HepG2 (cell line): ENCODE measurements around the gene ARMH2. TPM values are rescaled to one million over a fixed set of nuclear protein-coding genes. Genes with fewer than 3 reads are reported as not detected.

Experiments
- BCL6 ChIP-seq: IDR thresholded peaks from 2 replicates; pipeline ENCODE4 v1.6.1; 2016; ENCODE audit warnings: missing genetic modification reagents, missing compliant biosample characterization
- DNMT1 ChIP-seq: sonication (generic); formaldehyde crosslinking; IDR thresholded peaks from 2 replicates; pipeline ENCODE4 v1.5.1; 2020; ENCODE audit warnings: mild to moderate bottlenecking, missing genetic modification reagents
- HIVEP1 ChIP-seq: sonication (generic); formaldehyde crosslinking; IDR thresholded peaks from 2 replicates; pipeline ENCODE4 v1.4.0; 2020; ENCODE audit warnings: mild to moderate bottlenecking, missing genetic modification reagents
- HOXA5 ChIP-seq: sonication (generic); formaldehyde crosslinking; IDR thresholded peaks from 2 replicates; pipeline ENCODE4 v1.4.0; 2020; ENCODE audit warnings: missing genetic modification reagents
- HOXD1 ChIP-seq: sonication (generic); formaldehyde crosslinking; IDR thresholded peaks from 2 replicates; pipeline ENCODE4 v1.5.0; 2020; ENCODE audit warnings: missing genetic modification reagents
- KAT7 ChIP-seq: IDR thresholded peaks from 2 replicates; pipeline ENCODE4 v1.6.1; 2018; ENCODE audit warnings: borderline replicate concordance, missing compliant biosample characterization
- PCBP1 ChIP-seq: fragments of 200-400 bp; formaldehyde crosslinking; IDR thresholded peaks from 2 replicates; pipeline ENCODE4 v1.6.1; 2017; ENCODE audit warnings: mild to moderate bottlenecking, low read depth, low read length, borderline replicate concordance
- PRPF4 ChIP-seq: fragments of 200-400 bp; formaldehyde crosslinking; IDR thresholded peaks from 2 replicates; pipeline ENCODE4 v1.6.1; 2016; ENCODE audit warnings: low read length, low read depth; ENCODE audit not compliant: poor library complexity, severe bottlenecking
- RAD51 ChIP-seq: fragments of 450-650 bp; IDR thresholded peaks from 2 replicates; pipeline ENCODE4 v1.6.1; 2016; ENCODE audit warnings: borderline replicate concordance
- RBAK ChIP-seq: sonication (generic); formaldehyde crosslinking; IDR thresholded peaks from 2 replicates; pipeline ENCODE4 v1.5.1; 2020; ENCODE audit warnings: mild to moderate bottlenecking, missing genetic modification reagents
- SKI ChIP-seq: fragments of 450-650 bp; IDR thresholded peaks from one replicate; pipeline ENCODE4 v1.6.1; 2018; ENCODE audit warnings: mild to moderate bottlenecking; ENCODE audit not compliant: partially characterized antibody
- ZBTB21 ChIP-seq: sonication (generic); formaldehyde crosslinking; IDR thresholded peaks from 2 replicates; pipeline ENCODE4 v1.4.0; 2020; ENCODE audit warnings: missing genetic modification reagents
- ZBTB8A ChIP-seq: sonication (generic); formaldehyde crosslinking; IDR thresholded peaks from 2 replicates; pipeline ENCODE4 v1.4.0; 2020; ENCODE audit warnings: mild to moderate bottlenecking, low read depth, missing genetic modification reagents, borderline replicate concordance
- ZNF263 ChIP-seq: sonication (generic); formaldehyde crosslinking; IDR thresholded peaks from 2 replicates; pipeline ENCODE4 v1.4.0; 2020; ENCODE audit warnings: missing genetic modification reagents
- ZNF7 ChIP-seq: IDR thresholded peaks from 2 replicates; pipeline ENCODE4 v1.6.1; 2016; ENCODE audit warnings: missing biosample characterization, missing genetic modification reagents
- ZNF737 ChIP-seq: sonication (generic); formaldehyde crosslinking; IDR thresholded peaks from 2 replicates; pipeline ENCODE4 v1.5.0; 2020; ENCODE audit warnings: missing genetic modification reagents, mild to moderate bottlenecking, borderline replicate concordance
- ZNF83 ChIP-seq: sonication (generic); formaldehyde crosslinking; IDR thresholded peaks from 2 replicates; pipeline ENCODE4 v1.4.0; 2020; ENCODE audit warnings: missing genetic modification reagents, mild to moderate bottlenecking, borderline replicate concordance
- polyA plus RNA-seq, 8 experiments: library from polyadenylated mRNA; depleted of rRNA in 3 of 8; stranded (reverse) in 7 of 8; unstranded in 1 of 8; fragments of >200 nt; fragmentation: Illumina TruSeq in 4 of 8; extraction: Trizol in 4 of 8; gene quantifications; 2 replicates each; pipeline versions ENCODE4 v1.2.1 to v1.2.3, GENCODE V29; 2011 to 2016; ENCODE audit warnings: low read depth in 4 of 8, missing spikeins in 1 of 8, mixed read lengths in 1 of 8; ENCODE audit not compliant: insufficient read depth in 1 of 8
- total RNA-seq, 5 experiments: library from RNA; depleted of rRNA; stranded (reverse); fragments of >200 nt; fragmentation: Illumina TruSeq; extraction: Trizol; gene quantifications; 2 replicates each; pipeline ENCODE4 v1.2.3, GENCODE V29; 2016; ENCODE audit warnings: low read depth in 1 of 5
- TF ChIP-seq, protein P1 (sequence below): sonication (generic); formaldehyde crosslinking; IDR thresholded peaks from 2 replicates; pipeline ENCODE4 v1.4.0; 2020; ENCODE audit warnings: missing genetic modification reagents
- TF ChIP-seq, protein P2 (sequence below): sonication (generic); formaldehyde crosslinking; IDR thresholded peaks from 2 replicates; pipeline ENCODE4 v1.4.0; 2020; ENCODE audit warnings: mild to moderate bottlenecking, missing genetic modification reagents, borderline replicate concordance
- TF ChIP-seq, protein P3 (sequence below): sonication (generic); IDR thresholded peaks from 2 replicates; pipeline ENCODE4 v1.6.1; 2016; ENCODE audit warnings: low read depth, borderline replicate concordance
- TF ChIP-seq, protein P4 (sequence below): IDR thresholded peaks from 2 replicates; pipeline ENCODE4 v1.6.1; 2016; ENCODE audit warnings: mild to moderate bottlenecking
- TF ChIP-seq, protein P5 (sequence below): sonication (generic); formaldehyde crosslinking; IDR thresholded peaks from 2 replicates; pipeline ENCODE4 v1.8.0; 2022; ENCODE audit warnings: missing genetic modification reagents, mild to moderate bottlenecking, moderate library complexity, borderline replicate concordance

Gene ARMH2
- total and polyA plus RNA-seq, 2 of the 13 experiments (the other 11 are each of a cell fraction or from before 2014, with no cell fraction given), result not detected

DNA sequence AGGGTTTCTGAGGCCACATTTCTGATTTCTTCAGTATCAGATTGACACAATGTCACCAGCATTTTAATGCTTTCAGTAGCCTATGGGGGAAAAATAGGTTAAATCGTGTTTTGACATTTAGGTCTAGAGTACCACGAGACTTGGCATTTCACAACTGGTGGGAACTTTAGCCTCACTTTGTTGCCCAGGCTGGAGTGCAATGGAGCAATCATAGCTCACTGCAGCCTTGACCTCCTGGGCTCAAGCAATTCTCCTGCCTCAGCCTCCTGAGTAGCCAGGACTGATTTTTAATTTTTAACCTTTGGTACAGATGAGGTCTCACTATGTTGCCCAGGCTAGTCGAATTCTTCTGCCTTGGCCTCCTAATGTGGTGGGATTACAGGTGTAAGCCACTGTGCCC, 11.0 kb upstream of the ARMH2 start (continued):
- no peak for TF ChIP-seq ZNF263 (CRISPR knock-in tag)
- no peak for TF ChIP-seq ZBTB21 (CRISPR knock-in tag)
- TF ChIP-seq PCBP1, result no peak
- TF ChIP-seq, protein P1, sequence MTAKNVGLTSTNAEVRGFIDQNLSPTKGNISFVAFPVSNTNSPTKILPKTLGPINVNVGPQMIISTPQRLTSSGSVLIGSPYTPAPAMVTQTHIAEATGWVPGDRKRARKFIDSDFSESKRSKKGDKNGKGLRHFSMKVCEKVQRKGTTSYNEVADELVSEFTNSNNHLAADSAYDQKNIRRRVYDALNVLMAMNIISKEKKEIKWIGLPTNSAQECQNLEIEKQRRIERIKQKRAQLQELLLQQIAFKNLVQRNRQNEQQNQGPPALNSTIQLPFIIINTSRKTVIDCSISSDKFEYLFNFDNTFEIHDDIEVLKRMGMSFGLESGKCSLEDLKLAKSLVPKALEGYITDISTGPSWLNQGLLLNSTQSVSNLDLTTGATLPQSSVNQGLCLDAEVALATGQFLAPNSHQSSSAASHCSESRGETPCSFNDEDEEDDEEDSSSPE, result no peak
- TF ChIP-seq HOXA5 (CRISPR knock-in tag), result peak; percentile 65; the same call in 1 of the 2 replicates
- TF ChIP-seq SKI, result peak; percentile 79
- TF ChIP-seq ZNF7 (CRISPR knock-in tag), result no peak
- TF ChIP-seq, protein P2, sequence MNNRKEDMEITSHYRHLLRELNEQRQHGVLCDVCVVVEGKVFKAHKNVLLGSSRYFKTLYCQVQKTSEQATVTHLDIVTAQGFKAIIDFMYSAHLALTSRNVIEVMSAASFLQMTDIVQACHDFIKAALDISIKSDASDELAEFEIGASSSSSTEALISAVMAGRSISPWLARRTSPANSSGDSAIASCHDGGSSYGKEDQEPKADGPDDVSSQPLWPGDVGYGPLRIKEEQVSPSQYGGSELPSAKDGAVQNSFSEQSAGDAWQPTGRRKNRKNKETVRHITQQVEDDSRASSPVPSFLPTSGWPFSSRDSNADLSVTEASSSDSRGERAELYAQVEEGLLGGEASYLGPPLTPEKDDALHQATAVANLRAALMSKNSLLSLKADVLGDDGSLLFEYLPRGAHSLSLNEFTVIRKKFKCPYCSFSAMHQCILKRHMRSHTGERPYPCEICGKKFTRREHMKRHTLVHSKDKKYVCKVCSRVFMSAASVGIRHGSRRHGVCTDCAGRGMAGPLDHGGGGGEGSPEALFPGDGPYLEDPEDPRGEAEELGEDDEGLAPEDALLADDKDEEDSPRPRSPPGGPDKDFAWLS (CRISPR knock-in tag), result no peak
- TF ChIP-seq, protein P3, sequence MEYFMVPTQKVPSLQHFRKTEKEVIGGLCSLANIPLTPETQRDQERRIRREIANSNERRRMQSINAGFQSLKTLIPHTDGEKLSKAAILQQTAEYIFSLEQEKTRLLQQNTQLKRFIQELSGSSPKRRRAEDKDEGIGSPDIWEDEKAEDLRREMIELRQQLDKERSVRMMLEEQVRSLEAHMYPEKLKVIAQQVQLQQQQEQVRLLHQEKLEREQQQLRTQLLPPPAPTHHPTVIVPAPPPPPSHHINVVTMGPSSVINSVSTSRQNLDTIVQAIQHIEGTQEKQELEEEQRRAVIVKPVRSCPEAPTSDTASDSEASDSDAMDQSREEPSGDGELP, result no peak
- TF ChIP-seq ZNF737 (CRISPR knock-in tag), result no peak
- no peak for TF ChIP-seq ZBTB8A (CRISPR knock-in tag)
- no peak for TF ChIP-seq HIVEP1 (CRISPR knock-in tag)
- peak; percentile 69; the same call in 1 of the 2 replicates for TF ChIP-seq BCL6
- TF ChIP-seq KAT7, result peak; percentile 63; the same call in 1 of the 2 replicates
- TF ChIP-seq ZNF83, result no peak
- TF ChIP-seq RAD51, result no peak
- no peak for TF ChIP-seq RBAK (CRISPR knock-in tag)
- TF ChIP-seq, protein P4, sequence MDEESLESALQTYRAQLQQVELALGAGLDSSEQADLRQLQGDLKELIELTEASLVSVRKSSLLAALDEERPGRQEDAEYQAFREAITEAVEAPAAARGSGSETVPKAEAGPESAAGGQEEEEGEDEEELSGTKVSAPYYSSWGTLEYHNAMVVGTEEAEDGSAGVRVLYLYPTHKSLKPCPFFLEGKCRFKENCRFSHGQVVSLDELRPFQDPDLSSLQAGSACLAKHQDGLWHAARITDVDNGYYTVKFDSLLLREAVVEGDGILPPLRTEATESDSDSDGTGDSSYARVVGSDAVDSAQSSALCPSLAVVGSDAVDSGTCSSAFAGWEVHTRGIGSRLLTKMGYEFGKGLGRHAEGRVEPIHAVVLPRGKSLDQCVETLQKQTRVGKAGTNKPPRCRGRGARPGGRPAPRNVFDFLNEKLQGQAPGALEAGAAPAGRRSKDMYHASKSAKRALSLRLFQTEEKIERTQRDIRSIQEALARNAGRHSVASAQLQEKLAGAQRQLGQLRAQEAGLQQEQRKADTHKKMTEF (CRISPR knock-in tag), result peak; percentile 77
- TF ChIP-seq PRPF4, result no peak
- no peak for TF ChIP-seq DNMT1
- TF ChIP-seq HOXD1 (CRISPR knock-in tag), result no peak
- TF ChIP-seq, protein P5, sequence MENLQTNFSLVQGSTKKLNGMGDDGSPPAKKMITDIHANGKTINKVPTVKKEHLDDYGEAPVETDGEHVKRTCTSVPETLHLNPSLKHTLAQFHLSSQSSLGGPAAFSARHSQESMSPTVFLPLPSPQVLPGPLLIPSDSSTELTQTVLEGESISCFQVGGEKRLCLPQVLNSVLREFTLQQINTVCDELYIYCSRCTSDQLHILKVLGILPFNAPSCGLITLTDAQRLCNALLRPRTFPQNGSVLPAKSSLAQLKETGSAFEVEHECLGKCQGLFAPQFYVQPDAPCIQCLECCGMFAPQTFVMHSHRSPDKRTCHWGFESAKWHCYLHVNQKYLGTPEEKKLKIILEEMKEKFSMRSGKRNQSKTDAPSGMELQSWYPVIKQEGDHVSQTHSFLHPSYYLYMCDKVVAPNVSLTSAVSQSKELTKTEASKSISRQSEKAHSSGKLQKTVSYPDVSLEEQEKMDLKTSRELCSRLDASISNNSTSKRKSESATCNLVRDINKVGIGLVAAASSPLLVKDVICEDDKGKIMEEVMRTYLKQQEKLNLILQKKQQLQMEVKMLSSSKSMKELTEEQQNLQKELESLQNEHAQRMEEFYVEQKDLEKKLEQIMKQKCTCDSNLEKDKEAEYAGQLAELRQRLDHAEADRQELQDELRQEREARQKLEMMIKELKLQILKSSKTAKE (CRISPR knock-in tag), result no peak
